Activated CD4-positive, CD25-positive, alpha-beta regulatory T cell treated with anti-CD3 and anti-CD28 coated beads, Interleukin-2, amount 50 U/mL, for 72 hours (primary cell): ENCODE data around the gene C11orf24.
A peak's percentile ranks its signal among the peaks of the same experiment; 100 is the strongest.

Experiments used
- DNase-seq: peaks from one replicate; pipeline ENCODE4 v3.0.0; 2021

The C11orf24 gene

DNA sequence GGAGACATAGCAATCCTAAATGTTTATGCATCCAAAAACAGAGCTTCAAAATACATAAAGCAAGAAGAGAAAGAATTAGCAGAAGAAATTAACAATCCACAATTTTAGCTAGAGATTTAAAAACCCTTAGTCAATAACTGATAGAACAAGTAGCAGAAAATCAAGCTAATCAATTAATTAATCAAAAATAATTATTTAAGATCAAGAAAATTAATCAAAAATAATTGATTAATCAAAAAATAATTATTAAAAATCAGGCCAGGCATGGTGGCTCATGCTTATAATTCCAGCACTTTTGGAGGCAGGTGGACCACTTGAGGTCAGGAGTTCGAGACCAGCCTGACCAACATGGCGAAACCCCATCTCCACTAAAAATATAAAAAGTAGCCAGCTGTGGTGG lies 29.2 kb downstream of the C11orf24 start:
- DNase-seq: no peak

DNA sequence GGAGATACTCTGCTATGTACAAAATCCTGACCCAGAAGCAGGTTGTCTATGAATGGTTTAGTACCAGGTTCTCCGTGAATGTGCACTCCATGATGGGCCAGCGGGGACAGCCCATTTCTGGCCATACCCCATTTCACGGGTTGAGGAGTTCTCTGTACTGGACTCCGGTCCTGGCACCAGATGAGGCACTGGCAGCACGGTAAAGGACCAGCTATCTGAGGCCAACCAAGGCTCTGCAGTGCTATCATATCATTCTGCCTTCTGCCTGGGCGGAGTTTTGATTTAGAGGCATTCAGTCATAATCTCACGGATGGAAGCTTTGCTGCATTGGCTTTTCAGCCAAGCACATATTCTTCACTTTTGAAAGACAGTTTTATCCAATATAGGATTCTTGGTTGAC lies 40.2 kb downstream of the C11orf24 start:
- no peak for DNase-seq

DNA sequence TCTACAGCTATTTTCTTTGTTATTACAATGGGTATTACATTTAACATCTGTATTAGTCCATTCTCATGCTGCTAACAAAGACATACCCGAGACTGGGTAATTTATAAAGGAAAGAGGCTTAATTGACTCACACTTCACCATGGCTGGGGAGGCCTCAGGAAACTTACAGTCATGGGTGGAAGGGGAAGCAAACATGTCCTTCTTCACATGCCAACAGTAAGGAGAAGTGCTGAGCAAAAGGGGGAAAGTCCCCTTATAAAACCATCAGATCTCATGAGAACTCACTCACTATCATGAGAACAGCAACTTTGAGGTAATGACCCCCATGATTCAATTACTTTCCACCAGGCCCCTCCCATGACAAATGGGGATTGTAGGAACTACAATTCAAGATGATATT lies 42.2 kb downstream of the C11orf24 start:
- no peak for DNase-seq

DNA sequence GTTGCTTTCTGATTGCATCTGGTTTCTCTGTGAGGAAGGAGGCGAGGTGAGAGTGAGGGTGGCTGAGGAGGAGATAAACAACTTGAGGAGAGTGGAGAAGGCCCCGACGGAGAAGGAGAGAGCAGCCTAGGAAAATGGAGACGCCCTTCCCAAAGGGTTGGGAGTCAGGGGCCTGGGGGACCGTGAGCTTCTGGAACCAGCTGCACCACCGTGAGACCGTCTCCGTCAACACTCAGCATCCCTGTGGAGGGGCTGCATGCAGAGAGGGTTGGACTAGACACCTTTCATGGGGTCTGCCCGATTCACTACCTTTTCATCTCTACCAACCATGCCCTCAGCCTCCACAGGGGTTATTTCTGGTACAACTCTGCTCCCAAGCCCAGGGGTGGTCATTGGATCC lies 45.4 kb downstream of the C11orf24 start:
- DNase-seq: no peak

DNA sequence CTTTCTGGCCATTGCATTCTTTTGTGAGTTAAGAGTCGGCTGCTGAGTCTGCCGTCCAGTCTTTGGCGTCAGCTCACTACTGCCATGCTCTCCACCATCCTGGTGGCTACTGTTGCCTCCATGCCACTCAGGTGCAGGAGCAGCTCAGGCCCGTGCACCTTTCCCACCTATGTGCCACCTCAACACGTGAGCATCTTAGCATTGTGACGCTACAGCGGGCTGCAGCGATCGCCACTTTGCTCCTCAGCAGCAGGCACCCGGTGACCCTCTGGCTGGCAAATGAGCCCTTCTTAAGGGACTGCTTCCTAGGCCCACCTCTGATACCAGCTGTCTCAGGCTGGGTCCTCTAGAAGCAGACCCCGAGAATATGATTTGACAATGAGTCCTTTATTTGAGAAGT lies 47.2 kb downstream of the C11orf24 start:
- no peak for DNase-seq

DNA sequence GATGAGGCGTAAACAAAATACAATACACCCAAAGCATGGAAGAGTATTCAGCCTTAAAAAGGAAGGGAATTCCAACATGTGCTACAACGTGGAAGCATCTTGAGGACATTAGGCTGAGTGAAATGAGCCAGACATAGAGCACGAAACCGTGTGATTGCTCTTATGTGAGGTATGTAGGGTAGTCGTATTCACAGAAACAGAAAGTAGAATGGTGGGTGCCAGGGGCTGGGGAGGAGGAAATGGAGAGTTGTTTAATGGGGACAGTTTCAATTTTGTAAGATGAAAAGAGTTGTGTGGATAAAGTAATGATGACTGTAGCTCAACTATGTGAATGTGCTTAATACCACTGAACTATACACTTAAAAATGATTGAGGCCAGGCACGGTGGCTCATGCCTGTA lies 48.5 kb downstream of the C11orf24 start:
- no peak for DNase-seq

DNA sequence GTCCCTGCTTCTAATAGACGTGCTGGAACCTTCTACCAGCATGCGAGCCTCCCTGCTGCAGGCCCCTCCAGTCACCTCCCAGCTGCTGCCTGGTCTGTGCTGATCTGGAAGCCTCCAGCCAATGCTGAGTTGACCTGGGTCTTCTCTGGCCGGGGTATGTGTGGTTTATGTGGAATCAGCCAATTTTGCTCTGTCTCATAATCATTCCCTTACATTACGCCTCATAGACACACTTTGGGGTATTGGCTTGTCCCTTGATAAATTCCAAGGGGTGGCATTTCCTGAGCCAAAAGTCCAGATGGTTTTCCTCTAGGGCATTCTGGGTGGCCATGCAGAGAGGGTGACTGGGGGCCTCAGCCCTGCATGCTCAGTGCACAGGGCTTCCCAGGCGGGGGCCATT lies 50.4 kb downstream of the C11orf24 start:
- no peak for DNase-seq

DNA sequence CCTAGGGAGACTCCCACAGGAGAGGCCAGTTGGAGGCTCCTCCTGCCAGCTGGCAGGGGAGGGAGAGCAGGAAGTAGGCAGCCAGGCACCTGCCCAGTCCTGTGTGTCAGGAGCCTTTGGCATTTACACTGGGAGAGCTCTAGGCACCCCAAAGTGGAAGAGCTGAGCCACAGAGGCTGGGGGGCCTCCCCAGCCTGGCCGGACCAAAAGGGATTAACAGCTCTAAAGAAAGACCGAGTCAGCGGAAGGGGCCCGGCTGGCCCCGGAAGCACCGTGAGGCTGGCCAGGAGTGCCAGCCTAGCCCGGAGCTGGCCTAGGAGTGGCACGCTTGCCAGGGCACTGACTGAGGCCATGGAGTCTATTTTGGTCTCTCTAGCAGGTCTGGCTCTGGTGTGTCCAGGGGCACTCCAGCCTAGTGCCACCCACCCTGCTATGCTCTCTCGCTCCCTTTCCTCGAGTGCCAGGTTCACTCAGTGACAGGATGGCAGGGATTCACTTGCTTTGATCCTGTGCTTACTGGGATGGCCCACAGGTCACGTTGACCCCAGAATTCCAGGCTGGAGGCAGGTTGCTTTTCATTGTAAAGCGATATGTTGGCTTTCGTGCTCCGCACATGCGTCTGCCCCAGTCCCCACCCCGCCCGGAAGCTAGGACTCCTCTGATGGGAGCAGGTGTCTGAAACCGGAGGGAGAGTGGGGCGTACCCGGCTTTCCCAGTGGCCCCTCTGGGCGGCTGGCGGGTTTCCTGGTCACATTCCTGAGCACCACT lies 55.4 kb downstream of the C11orf24 start:
- no peak for DNase-seq

DNA sequence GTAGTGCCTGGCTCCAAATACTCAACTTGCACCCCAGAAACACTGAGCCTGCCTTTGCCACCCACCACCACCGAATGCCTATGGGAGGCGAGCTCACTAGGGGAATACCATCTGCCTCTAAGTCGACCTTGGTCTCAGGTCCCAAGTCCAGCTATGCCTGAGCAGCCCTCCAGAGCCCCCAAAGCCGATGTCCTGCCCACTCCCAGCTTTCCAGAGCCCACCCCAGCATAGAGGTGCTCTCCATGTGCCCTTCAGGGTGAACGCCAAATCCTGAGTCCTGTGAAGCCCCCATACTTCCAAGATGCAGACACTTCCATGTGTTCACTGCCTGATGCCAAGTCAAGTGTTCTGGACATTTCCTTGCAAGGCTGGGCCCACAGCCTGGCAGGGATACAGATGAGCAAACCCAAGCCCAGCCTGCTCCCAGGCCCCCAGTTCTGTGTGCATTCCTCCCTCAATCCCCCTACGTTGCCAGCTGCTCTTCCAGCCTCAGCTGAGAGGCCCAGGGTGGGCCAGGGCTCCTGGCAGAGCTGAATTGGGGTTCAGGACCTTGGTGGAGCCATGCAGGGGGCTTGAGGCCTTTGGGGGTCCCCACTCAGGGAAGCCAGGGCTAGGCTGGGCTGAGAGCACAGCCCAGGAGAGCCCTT lies 56.1 kb downstream of the C11orf24 start:
- DNase-seq: no peak

DNA sequence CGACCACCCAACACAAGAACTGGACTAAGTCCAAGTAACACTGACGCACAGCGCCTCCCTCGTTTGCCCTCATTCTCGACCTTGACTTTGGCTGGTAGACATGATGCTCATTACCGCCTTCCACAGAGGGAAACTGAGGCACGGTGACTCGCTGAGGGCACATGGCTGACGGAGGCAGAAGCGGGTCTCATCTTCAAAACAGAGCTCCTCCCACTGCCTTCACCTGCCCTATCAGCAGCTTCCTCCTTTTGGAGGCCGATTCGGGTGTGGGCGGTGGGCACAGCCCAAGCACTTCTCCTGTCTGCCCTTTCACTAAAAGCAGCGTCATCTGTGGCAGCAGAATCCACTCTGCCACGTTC lies 56.7 kb downstream of the C11orf24 start:
- peak; percentile 42 for DNase-seq

DNA sequence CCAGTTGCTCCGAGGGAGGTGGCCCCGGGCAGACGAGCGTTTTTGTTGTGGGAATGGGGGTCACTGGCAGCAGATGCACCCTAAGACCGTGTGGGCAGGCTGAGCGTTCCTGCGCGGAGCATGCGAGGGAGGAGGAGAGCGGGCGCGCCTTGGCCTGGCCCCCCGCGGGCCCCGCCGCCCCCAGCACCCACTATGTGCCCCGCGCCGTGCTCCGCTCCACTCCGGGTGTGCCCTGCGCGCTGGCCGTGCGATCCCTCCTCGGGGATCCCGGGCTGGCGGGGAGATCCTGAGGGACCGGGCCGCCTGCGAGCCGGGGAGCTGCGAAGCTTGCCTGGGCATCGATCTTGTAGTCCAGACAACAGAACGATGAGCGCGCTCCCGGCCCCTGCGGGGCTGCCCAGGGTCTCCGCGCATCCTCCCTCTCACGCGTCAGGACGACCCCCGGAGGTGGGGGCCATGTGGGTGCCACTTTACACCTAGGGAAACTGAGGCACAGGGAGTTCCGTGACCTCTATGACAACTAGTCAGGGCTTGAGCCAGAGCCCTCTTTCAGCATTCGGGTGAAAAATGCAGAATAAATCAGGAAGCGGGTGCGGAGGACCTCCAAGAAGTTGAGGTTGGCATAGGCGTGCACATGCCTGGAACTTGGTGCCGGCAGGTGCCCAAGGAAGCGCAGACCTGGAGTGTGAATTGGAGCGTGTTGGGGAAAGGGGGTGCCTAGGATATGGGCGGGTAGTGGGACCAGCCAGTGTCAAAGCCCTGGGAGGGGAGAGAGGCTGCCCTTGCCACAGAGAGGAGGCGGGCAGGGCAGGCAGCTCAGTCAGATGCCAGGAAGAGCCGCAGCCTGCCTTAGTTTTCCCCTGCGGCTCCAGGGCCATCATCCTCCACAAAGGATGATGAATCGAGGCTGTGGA lies 57.3 kb downstream of the C11orf24 start:
- DNase-seq: peak; percentile 49

DNA sequence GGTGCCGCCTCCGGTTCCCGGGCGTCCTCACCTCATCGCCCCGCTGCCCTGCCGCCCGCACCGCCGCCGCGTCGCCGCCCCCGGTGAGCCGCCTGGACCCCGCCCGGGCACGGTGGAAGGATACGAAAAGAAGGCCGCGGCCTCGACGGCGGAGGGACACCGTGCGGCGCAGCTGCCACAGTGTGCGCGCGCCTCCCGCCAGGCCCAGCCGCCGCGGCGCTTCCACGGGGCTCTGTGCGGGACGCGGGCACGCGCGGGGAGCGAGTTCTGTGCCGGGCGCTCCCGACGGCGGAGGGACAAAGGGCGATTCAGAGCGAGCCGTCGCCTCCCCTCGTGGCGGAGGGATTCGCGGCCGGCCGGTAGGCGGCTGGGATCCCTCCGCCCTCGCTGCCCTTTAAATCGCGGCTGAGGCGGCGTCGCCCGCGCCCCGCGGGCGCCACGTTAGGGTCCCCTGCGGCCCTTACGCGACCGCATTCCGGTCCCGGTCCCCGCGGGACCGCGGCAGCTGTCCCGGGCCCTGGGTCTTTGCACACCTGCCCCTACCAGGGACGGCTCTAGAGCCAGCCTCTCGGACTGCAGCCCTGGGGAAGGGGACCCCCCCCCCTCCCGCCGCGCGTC lies 58.1 kb downstream of the C11orf24 start:
- DNase-seq: peak; percentile 84

DNA sequence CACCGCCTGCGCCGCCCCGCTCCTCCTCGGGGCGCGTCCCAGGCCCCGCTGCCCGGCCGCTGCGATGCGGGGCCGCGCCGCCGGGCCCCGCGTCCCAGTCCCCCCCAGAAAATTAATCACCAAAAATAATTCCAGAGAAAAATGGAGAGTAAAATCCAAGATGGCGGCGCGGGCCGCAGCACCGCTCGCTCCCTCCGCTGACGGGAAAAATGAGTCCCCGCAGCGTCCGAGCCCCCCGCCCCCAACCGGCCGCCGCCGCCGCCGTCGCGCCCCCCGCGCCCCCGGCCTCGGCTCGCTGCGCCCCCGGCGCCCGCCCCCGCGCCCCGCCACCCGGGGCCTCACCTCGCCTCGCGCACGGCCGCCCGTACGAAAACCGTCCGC lies 58.6 kb downstream of the C11orf24 start, which contains the start of gene KMT5B:
Gene KMT5B (minus strand): TSS at position 162 of the 381 bp plus-strand sequence. CDS start 23,220 bp downstream, outside the sequence.
- DNase-seq: no peak

DNA sequence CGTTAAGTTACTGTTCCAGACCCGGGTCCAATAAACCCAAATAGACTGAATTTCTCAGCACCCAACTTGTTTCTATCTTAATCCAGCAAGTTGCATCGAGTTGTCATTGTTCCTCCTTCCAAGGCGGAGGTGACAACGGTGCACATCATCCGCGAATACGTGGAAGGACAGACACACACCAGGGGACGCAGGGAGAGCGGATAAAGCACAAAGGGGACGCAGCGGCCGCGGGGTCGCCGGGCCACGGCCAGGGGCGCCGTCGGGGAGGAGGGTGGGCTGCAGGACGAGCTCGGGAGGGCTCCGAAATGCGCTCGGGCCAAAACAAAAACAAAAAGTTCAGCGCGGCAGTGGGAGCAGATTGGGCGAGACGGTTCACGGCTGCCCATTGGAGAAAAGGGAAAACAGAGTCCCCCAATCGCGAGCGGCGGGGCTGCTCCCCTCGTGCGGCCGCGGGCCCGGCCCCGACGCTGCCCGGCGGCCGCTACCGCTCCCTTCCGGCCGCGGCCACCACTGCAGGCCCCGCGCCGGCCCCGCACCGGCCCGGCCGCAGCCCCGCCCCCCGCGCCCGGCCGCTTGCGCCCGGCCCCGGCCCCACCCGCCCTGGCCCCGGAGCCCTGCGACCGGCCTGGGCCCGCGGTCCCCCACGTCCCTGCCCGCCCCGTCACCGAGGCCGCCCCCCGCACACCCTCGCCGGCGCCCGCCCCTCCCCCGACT lies 59.2 kb downstream of the C11orf24 start:
- DNase-seq: peak; percentile 64

DNA sequence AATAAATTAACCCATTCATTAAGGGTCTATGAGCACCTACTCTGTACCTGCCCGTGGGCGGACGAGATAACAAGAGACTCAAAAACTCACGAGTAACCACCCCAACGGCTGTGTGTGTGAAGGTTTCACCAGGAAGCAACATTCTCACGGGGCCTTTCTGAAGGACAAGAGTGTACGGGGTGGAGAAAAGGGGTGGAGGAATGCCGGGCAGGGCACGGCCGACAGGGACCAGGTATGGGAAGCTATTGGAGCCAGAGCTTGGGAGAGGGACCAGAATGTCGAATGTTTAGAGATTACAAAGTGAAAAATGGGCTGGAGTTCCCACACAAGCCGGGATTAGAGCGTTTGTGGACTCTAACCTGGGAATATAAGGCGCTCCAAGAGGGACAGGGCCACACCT lies 60.2 kb downstream of the C11orf24 start:
- no peak for DNase-seq
